ENCODE data around the gene DDRGK1.

DNA sequence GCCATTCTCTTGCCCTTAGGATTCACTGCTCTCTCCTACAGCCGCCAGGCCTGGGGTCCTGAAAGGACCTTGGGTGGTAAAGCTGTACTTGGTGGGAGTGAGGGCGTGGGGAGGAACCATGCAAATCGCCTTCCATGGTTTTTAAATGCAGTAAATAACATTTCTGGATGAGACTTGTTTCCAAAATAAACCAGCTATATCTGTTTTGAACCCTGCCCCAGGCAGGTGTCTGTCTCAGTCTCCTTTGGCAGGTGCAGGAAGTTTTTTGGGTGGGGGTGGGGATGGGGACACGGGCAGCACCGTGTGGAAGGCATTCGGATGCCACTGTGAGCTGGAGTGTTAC lies 19.1 kb upstream of the DDRGK1 start:
- TF ChIP-seq, protein P1, sequence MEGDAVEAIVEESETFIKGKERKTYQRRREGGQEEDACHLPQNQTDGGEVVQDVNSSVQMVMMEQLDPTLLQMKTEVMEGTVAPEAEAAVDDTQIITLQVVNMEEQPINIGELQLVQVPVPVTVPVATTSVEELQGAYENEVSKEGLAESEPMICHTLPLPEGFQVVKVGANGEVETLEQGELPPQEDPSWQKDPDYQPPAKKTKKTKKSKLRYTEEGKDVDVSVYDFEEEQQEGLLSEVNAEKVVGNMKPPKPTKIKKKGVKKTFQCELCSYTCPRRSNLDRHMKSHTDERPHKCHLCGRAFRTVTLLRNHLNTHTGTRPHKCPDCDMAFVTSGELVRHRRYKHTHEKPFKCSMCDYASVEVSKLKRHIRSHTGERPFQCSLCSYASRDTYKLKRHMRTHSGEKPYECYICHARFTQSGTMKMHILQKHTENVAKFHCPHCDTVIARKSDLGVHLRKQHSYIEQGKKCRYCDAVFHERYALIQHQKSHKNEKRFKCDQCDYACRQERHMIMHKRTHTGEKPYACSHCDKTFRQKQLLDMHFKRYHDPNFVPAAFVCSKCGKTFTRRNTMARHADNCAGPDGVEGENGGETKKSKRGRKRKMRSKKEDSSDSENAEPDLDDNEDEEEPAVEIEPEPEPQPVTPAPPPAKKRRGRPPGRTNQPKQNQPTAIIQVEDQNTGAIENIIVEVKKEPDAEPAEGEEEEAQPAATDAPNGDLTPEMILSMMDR (IDR thresholded peaks at IDR 0.05): no peak
- no peak for TF ChIP-seq POLR2AphosphoS5 (IDR thresholded peaks at IDR 0.05; ENCODE audit: low read depth, low read length)
- TF ChIP-seq, protein P2, sequence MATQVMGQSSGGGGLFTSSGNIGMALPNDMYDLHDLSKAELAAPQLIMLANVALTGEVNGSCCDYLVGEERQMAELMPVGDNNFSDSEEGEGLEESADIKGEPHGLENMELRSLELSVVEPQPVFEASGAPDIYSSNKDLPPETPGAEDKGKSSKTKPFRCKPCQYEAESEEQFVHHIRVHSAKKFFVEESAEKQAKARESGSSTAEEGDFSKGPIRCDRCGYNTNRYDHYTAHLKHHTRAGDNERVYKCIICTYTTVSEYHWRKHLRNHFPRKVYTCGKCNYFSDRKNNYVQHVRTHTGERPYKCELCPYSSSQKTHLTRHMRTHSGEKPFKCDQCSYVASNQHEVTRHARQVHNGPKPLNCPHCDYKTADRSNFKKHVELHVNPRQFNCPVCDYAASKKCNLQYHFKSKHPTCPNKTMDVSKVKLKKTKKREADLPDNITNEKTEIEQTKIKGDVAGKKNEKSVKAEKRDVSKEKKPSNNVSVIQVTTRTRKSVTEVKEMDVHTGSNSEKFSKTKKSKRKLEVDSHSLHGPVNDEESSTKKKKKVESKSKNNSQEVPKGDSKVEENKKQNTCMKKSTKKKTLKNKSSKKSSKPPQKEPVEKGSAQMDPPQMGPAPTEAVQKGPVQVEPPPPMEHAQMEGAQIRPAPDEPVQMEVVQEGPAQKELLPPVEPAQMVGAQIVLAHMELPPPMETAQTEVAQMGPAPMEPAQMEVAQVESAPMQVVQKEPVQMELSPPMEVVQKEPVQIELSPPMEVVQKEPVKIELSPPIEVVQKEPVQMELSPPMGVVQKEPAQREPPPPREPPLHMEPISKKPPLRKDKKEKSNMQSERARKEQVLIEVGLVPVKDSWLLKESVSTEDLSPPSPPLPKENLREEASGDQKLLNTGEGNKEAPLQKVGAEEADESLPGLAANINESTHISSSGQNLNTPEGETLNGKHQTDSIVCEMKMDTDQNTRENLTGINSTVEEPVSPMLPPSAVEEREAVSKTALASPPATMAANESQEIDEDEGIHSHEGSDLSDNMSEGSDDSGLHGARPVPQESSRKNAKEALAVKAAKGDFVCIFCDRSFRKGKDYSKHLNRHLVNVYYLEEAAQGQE (IDR thresholded peaks at IDR 0.05; ENCODE audit: insufficient read depth in 1 of 2, low read depth in 2 of 2, low read length in 1 of 2): no peak
- TF ChIP-seq TCF7L2 (IDR thresholded peaks at IDR 0.05; ENCODE audit: low read depth, low read length): no peak
